ENCODE data around the gene PLEKHA7. TPM values are rescaled to one million over a fixed set of nuclear protein-coding genes. Genes with fewer than 3 reads are reported as not detected.
"Not testable (repeated sequence)": the region's sequence is repeated elsewhere in the genome, so short reads cannot be mapped to it uniquely, and the experiment has no call there.

PLEKHA7 gene
- total RNA-seq, 1 experiment from 2014 or later: 20.2 TPM

- DNase-seq (ENCODE audit: low read depth): peak; percentile 51
- in situ Hi-C loops (cut with HindIII; ENCODE audit: low pct_unique_long_range_greater_than_20kb, low sequenced_read_pairs): no loop called here
These were observed 111.3 kb downstream of the PLEKHA7 start for GRCh38 chr11:16902781-16903378.

GRCh38 chr11:16902182-16902581 lies 112.0 kb downstream of the PLEKHA7 start:
- in situ Hi-C loops (cut with HindIII; ENCODE audit: low pct_unique_long_range_greater_than_20kb, low sequenced_read_pairs): no loop called here
- DNase-seq (ENCODE audit: low read depth): peak; percentile 44

GRCh38 chr11:16900491-16900890 lies 113.7 kb downstream of the PLEKHA7 start:
- in situ Hi-C loops (cut with HindIII; ENCODE audit: low pct_unique_long_range_greater_than_20kb, low sequenced_read_pairs): no loop called here
- no peak for DNase-seq (ENCODE audit: low read depth)

- DNase-seq (ENCODE audit: low read depth): no peak
- in situ Hi-C loops (cut with HindIII; ENCODE audit: low pct_unique_long_range_greater_than_20kb, low sequenced_read_pairs): no loop called here
These were observed 114.4 kb downstream of the PLEKHA7 start for GRCh38 chr11:16899708-16900303.

GRCh38 chr11:16898274-16898985 lies 115.8 kb downstream of the PLEKHA7 start:
- no peak for DNase-seq (ENCODE audit: low read depth)
- in situ Hi-C loops (cut with HindIII; ENCODE audit: low pct_unique_long_range_greater_than_20kb, low sequenced_read_pairs): no loop called here

GRCh38 chr11:16897470-16898061 lies 116.6 kb downstream of the PLEKHA7 start:
- in situ Hi-C loops (cut with HindIII; ENCODE audit: low pct_unique_long_range_greater_than_20kb, low sequenced_read_pairs): no loop called here
- DNase-seq (ENCODE audit: low read depth): no peak

- no peak for DNase-seq (ENCODE audit: low read depth)
- in situ Hi-C loops (cut with HindIII; ENCODE audit: low pct_unique_long_range_greater_than_20kb, low sequenced_read_pairs): no loop called here
These were observed 117.3 kb downstream of the PLEKHA7 start for GRCh38 chr11:16896729-16897469.

GRCh38 chr11:16895306-16895705 lies 118.9 kb downstream of the PLEKHA7 start:
- in situ Hi-C loops (cut with HindIII; ENCODE audit: low pct_unique_long_range_greater_than_20kb, low sequenced_read_pairs): no loop called here
- DNase-seq (ENCODE audit: low read depth): peak; percentile 97

GRCh38 chr11:16893456-16894066 lies 120.7 kb downstream of the PLEKHA7 start:
- in situ Hi-C loops (cut with HindIII; ENCODE audit: low pct_unique_long_range_greater_than_20kb, low sequenced_read_pairs): no loop called here
- DNase-seq (ENCODE audit: low read depth): no peak

GRCh38 chr11:16891964-16892363 lies 122.2 kb downstream of the PLEKHA7 start:
- peak; percentile 70 for DNase-seq (ENCODE audit: low read depth)
- in situ Hi-C loops (cut with HindIII; ENCODE audit: low pct_unique_long_range_greater_than_20kb, low sequenced_read_pairs): no loop called here

- DNase-seq (ENCODE audit: low read depth): no peak
- in situ Hi-C loops (cut with HindIII; ENCODE audit: low pct_unique_long_range_greater_than_20kb, low sequenced_read_pairs): no loop called here
These were observed 123.0 kb downstream of the PLEKHA7 start for GRCh38 chr11:16891165-16891564.

- in situ Hi-C loops (cut with HindIII; ENCODE audit: low pct_unique_long_range_greater_than_20kb, low sequenced_read_pairs): no loop called here
- no peak for DNase-seq (ENCODE audit: low read depth)
These were observed 123.8 kb downstream of the PLEKHA7 start for GRCh38 chr11:16890442-16890841.

- DNase-seq (ENCODE audit: low read depth): no peak
- in situ Hi-C loops (cut with HindIII; ENCODE audit: low pct_unique_long_range_greater_than_20kb, low sequenced_read_pairs): no loop called here
These were observed 124.3 kb downstream of the PLEKHA7 start for GRCh38 chr11:16889905-16890304.

- peak; percentile 73 for DNase-seq (ENCODE audit: low read depth)
- in situ Hi-C loops (cut with HindIII; ENCODE audit: low pct_unique_long_range_greater_than_20kb, low sequenced_read_pairs): not testable (repeated sequence)
These were observed 125.2 kb downstream of the PLEKHA7 start for GRCh38 chr11:16889010-16889409.

- in situ Hi-C loops (cut with HindIII; ENCODE audit: low pct_unique_long_range_greater_than_20kb, low sequenced_read_pairs); DNase-seq (ENCODE audit: low read depth): not testable (repeated sequence)
These were observed 126.3 kb downstream of the PLEKHA7 start for GRCh38 chr11:16887887-16888286.

GRCh38 chr11:16883174-16883573 lies 131.0 kb downstream of the PLEKHA7 start:
- DNase-seq (ENCODE audit: low read depth): no peak
- in situ Hi-C loops (cut with HindIII; ENCODE audit: low pct_unique_long_range_greater_than_20kb, low sequenced_read_pairs): no loop called here

GRCh38 chr11:16881766-16882165 lies 132.4 kb downstream of the PLEKHA7 start:
- in situ Hi-C loops (cut with HindIII; ENCODE audit: low pct_unique_long_range_greater_than_20kb, low sequenced_read_pairs): no loop called here
- no peak for DNase-seq (ENCODE audit: low read depth)

GRCh38 chr11:16881074-16881709 lies 133.0 kb downstream of the PLEKHA7 start:
- in situ Hi-C loops (cut with HindIII; ENCODE audit: low pct_unique_long_range_greater_than_20kb, low sequenced_read_pairs): no loop called here
- DNase-seq (ENCODE audit: low read depth): no peak
